MM.1S (cell line): ENCODE measurements around the gene MCCD1.

Source experiments
- DNase-seq: peaks from one replicate; pipeline ENCODE4 v3.0.0-alpha.2; 2015
- H2AFZ ChIP-seq: fragments of 300-600 bp; sonication (generic); 2 replicates; pipeline ENCODE4 v1.6.0; 2016; ENCODE audit warnings: antibody characterized with exemption, low read length
- H3F3A ChIP-seq: fragments of 300-600 bp; sonication (generic); 2 replicates; pipeline ENCODE4 v1.6.1; 2016; ENCODE audit warnings: mild to moderate bottlenecking, antibody characterized with exemption, low read length, moderate library complexity, mixed read lengths; ENCODE audit not compliant: insufficient read depth
- H3K27ac ChIP-seq: fragments of 300-600 bp; sonication (generic); 2 replicates; pipeline ENCODE4 v1.5.1; 2016; ENCODE audit warnings: mild to moderate bottlenecking, low read length
- H3K27me3 ChIP-seq: fragments of 300-600 bp; sonication (generic); replicated peaks from 2 replicates; pipeline ENCODE4 v1.6.0; 2016; ENCODE audit warnings: low read length; ENCODE audit not compliant: insufficient read depth
- H3K36me3 ChIP-seq: fragments of 300-600 bp; sonication (generic); replicated peaks from 2 replicates; pipeline ENCODE4 v1.6.1; 2016; ENCODE audit warnings: mild to moderate bottlenecking, low read length, mixed read lengths; ENCODE audit not compliant: insufficient read depth
- H3K4me1 ChIP-seq: fragments of 300-600 bp; sonication (generic); 2 replicates; pipeline ENCODE4 v1.6.1; 2016; ENCODE audit warnings: low read length, mixed read lengths
- H3K4me2 ChIP-seq: fragments of 300-600 bp; sonication (generic); 2 replicates; pipeline ENCODE4 v1.6.0; 2016; ENCODE audit warnings: low read depth, low read length
- H3K4me3 ChIP-seq: fragments of 300-600 bp; sonication (generic); 2 replicates; pipeline ENCODE4 v1.5.1; 2016; ENCODE audit warnings: low read length, mixed read lengths
- H3K79me2 ChIP-seq: fragments of 300-600 bp; sonication (generic); 2 replicates; pipeline ENCODE4 v1.6.1; 2016; ENCODE audit warnings: mixed run types, low read length, mixed read lengths
- H3K9ac ChIP-seq: fragments of 300-600 bp; sonication (generic); 2 replicates; pipeline ENCODE4 v1.6.1; 2016; ENCODE audit warnings: low read length, mixed read lengths
- H3K9me2 ChIP-seq: fragments of 300-600 bp; sonication (generic); replicated peaks from 2 replicates; pipeline ENCODE4 v1.6.1; 2016; ENCODE audit warnings: mild to moderate bottlenecking, low read length, mixed read lengths; ENCODE audit not compliant: insufficient read depth
- H3K9me3 ChIP-seq: fragments of 300-600 bp; sonication (generic); replicated peaks from 2 replicates; pipeline ENCODE4 v1.6.1; 2016; ENCODE audit warnings: mild to moderate bottlenecking, low read length, mixed read lengths; ENCODE audit not compliant: insufficient read depth
- H4K20me1 ChIP-seq: fragments of 300-600 bp; sonication (generic); 2 replicates; pipeline ENCODE4 v1.6.1; 2016; ENCODE audit warnings: mild to moderate bottlenecking, low read length, moderate library complexity, mixed read lengths; ENCODE audit not compliant: insufficient read depth
- CTCF ChIP-seq: fragments of 300-600 bp; sonication (generic); IDR thresholded peaks from 2 replicates; pipeline ENCODE4 v1.5.1; 2016; ENCODE audit warnings: antibody characterized with exemption, low read length, mixed read lengths
- EZH2 ChIP-seq: fragments of 300-600 bp; sonication (generic); optimal IDR thresholded peaks from 2 replicates; pipeline ENCODE3; 2017; ENCODE audit warnings: low read depth, mild to moderate bottlenecking, antibody characterized with exemption, low read length, mixed read lengths
- EZH2phosphoT487 ChIP-seq: fragments of 300-600 bp; sonication (generic); IDR thresholded peaks from 2 replicates; pipeline ENCODE4 v1.6.1; 2018; ENCODE audit warnings: antibody characterized with exemption, low read length

MCCD1 gene

GRCh38 chr6:31574106-31575061, 45.6 kb downstream of the MCCD1 start:
- no peak for TF ChIP-seq EZH2
- TF ChIP-seq CTCF = no peak
- no peak for TF ChIP-seq EZH2phosphoT487
- no peak for DNase-seq
- Histone ChIP-seq H3F3A (peaks cover 5% of the 10 kb centered on the region; the same call in 1 of the 2 replicates), H3K27me3 (peaks cover 54% of the 10 kb centered on the region), H3K9me2 (no peaks in the 10 kb centered on the region), H2AFZ (no peak overlapping the region), H3K4me2 (no peak overlapping the region), H3K79me2 (no peaks in the 10 kb centered on the region), H3K36me3 (no peaks in the 10 kb centered on the region), H3K9ac (no peak overlapping the region), H3K4me3 (no peak overlapping the region), H3K4me1 (peaks cover 26% of the 10 kb centered on the region), H3K27ac (no peak overlapping the region), H3K9me3 (no peaks in the 10 kb centered on the region), H4K20me1 (no peaks in the 10 kb centered on the region)

- Histone ChIP-seq H3K4me2 (no peak within 1 kb of the TSS), H3K4me1 (peaks cover 17% of the 10 kb centered on the region)
Measured at GRCh38 chr6:31575335-31575901, 46.7 kb downstream of the MCCD1 start, which contains the start of gene TNF. TNF (plus strand) TSS chr6:31575565; CDS start chr6:31575742, 177 bp downstream.

More at GRCh38 chr6:31575335-31575901, 46.7 kb downstream of the MCCD1 start, which contains the start of gene TNF:
- Histone ChIP-seq H3K9ac (no peak within 1 kb of the TSS), H3K27ac (no peak within 1 kb of the TSS), H3K9me2 (no peaks in the 10 kb centered on the region), H3K4me3 (no peak within 1 kb of the TSS), H4K20me1 (no peaks in the 10 kb centered on the region), H2AFZ (no peak within 1 kb of the TSS), H3K79me2 (no peaks in the 10 kb centered on the region), H3K27me3 (peaks cover 64% of the 10 kb centered on the region), H3F3A (peaks cover 5% of the 10 kb centered on the region; the same call in 1 of the 2 replicates), H3K36me3 (no peaks in the 10 kb centered on the region), H3K9me3 (no peaks in the 10 kb centered on the region)
- TF ChIP-seq CTCF (no peak), EZH2phosphoT487 (no peak), EZH2 (no peak)
- no peak for DNase-seq
